SIG-M5 treated with dmso at 0.1 percent for 504 hours (cell line): ENCODE measurements around the gene CAMTA1.

Experiments used
- DNase-seq: peaks from one replicate; lab custom pipeline; 2025; ENCODE audit not compliant: unreplicated experiment; lab: John Stamatoyannopoulos, UW

The CAMTA1 gene

DNA sequence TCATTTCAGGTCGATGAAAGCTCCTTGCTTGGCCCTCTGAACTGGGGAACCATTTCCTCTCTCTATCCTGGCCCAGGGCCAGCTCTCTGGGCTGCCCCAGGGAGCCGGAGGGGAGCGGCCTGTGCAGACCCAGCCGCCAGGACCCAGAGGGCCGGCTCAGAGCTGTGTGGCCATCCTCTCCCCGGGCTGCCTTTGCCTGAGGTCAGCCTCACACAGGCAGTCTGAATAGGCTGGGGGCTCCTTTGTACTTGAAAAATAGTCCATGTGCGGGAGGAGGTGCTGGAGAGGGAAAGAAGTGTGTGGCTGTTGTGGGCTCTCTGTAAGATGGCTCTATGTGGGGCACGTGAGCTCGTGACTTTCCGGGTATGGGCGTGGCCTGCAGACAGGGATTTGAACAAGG, 710.7 kb downstream of the CAMTA1 start:
- DNase-seq: no peak

DNA sequence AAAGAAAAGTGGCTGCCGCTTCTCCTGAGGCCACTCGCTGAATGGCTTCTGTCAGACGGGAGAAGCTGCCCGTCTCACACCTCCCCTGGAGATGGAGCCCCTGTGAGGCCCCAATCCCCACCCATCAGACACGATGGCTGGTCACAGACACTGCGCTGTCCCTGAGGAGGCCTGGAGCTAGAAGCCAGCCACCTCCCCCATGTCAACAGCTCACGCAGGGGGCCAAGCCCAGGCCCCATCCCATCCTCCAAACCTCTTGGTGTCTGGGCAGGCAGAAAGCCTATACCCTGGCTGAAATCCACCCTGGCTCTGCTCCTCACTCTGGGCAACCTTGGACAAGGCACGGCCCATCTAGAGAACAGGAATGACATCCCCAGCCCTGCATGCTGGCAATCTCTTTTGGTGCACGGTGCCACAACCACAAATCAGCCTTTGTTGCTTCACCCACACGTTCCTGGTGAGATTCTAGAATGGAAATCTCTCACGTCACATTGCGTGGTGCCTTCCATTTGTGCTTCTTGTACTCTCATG, 711.9 kb downstream of the CAMTA1 start:
- DNase-seq: no peak

DNA sequence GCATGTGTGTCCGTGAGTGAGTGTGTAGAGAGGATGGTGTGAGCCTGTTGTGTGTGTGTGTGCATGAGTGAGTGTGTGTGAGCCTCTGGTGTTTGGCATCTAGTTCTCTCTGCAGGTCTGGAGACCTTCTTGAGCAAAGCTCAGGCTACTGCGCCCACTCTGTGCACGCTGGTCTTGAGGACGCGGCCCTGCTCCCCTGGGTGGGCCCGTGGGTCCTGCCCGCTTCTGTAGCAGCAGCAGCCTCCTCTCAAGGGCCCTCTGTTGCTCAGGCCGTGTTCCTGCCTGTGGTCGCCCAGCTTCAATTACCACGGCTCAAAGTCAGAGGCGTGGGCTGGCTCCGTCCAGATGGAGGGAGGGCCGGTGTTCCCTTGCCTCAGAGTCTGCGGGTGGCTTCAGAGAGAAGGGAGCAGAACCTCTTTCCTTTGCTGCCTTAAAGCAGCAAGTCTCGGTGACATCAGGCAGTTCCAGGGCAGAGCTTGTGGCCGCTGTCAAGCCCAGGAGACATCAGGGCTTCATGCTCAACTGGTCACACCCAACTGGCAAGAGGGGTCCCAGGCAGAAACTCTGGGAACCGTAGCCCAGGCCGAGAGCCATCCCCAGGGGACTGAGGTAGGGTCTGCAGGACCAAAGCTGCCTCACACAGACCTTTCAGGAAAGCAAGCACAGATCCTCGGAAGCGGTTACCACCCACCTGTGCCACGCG, 715.3 kb downstream of the CAMTA1 start:
- DNase-seq: no peak

DNA sequence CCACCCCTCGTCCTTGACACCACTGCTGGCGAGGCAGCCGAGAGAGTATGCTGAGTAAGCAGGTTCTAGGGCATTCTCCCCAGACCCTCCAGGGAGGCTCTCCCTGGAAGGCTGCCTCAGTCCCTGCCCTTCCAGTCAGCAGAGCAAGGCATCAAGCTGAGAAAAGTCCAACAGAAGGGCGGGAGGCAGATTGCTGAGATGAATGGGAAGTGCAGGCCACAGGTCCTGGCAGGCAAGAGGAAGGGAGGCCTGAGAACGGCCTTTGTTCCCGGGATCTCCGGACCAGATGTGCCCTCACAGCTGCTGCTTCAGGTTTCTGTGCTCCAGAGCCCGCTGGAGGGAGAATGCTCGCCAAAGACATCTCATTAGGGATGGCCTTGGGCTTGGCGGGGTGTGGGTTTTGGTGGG, 715.8 kb downstream of the CAMTA1 start:
- no peak for DNase-seq

DNA sequence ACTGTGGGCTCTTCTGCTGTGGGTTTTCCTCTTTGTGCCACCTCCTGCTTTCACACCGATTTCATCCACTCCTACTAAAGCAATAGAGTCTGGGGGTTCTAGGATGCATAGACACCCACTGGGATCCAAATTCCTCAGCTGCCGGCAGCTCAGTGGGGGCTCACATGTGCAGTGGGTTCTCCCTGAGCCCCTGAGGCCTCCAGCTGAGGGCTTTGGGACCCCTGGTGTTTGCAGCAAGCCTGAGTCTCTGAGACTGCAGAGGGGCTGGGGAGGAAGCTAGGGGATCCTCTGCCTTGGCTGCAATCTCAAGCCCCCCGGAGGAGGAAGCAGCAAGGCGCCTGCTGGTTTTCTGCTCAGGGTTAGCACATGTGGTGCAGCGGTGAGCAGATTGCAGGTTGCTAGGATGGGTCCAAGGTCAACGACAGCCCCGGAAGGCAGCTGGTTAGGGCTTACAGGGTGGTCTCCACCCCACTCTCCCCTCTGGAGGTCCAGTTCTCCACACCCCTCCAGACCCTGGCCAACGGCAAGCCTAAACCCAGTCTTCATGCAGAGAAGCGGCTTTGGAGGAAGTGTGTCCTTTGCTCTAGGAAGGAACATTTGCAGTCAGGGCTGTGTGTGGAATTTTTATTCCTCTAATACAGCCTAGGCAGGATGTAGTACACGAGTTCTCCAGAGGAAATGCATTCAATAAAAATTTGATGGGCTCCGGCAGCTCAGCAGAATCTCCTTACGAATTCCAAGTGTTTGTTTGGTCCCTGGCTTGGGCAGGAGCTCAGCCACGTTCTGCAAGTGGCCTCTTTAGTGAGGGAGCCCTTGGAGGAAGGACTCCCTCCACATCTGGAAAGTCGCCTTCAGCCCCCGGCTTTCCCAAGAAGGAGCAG, 716.7 kb downstream of the CAMTA1 start:
- DNase-seq: no peak

DNA sequence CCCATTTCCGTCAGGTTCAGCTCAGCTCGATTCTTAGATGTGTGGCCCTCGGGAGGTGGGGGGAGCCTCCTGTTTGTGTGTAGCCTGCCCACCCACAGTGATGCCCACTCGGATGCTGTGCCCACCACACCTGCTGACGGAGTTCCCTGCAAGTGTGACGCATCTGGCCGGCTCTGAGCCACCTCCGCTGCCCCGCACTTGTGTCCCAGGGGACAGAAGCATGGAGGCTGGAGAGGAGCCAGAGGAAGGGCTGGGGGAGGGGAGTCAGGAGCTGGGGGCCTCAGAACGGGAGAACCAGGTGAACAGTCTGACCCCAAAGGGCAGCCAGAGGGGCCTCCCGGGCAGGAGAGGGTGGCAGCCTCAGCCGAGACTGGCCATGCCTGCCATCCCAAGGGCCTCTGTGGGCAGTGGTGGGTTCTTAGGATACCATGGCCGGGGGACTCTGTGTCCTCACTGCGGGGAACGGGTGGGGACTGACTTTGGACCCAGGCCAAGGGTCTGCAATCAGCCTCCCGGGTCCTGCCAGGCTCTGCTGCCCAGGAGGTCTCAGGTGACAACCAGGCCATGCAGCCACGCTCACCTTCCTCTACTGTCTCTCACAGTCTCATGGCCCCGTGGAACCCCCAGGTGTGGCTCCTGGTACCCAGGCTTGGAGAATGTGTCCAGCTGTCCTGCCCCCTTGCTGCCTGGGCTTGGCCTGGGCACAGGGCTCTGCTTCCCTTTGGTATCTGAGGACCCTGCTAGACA, 718.6 kb downstream of the CAMTA1 start:
- no peak for DNase-seq

DNA sequence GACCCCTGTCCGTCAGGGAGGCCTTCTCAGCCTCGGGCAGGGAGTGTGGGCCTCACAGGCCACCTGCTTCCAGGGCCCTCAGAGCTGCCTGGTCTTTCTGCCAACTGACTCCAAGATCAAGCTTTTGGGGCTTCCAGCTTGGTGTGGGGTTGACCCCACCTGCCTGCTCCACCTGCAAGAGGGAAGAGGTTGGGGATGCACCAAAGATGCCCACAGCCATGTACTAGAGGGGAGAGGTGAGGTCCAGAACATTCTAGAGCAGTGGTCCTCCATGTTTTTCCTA, 719.1 kb downstream of the CAMTA1 start:
- no peak for DNase-seq

DNA sequence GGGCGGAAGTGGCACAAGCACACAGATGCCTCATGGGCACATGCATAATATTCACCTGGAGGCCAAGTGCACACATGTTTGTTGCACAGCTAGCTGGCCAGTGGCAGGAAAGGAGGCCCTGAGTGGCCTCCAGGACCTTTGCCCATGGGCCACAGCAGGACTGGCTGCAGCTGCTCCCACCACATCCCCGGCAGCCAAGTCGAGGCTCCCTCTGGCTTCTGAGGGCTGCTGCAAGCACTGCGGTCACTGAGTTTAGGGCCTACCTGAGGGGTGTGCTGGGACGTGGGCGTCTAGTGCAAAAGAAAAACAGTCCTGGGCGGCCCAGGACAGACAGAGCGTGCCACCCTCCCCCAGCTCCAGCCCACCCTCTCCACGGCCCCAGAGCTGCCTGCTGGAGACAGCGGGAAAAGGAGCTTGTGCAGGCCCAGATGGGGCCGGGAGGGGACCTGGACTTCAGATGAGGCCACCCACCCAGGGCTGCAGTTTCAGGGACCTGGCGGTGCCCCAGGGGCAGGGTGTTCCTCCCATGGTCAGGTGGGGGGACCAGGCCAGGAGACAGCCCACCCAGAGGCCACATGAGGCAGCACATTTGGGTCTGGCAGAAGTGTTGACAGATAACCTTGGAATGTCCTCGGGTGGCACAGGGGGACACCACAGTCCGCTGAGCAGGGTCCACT, 720.0 kb downstream of the CAMTA1 start:
- no peak for DNase-seq

DNA sequence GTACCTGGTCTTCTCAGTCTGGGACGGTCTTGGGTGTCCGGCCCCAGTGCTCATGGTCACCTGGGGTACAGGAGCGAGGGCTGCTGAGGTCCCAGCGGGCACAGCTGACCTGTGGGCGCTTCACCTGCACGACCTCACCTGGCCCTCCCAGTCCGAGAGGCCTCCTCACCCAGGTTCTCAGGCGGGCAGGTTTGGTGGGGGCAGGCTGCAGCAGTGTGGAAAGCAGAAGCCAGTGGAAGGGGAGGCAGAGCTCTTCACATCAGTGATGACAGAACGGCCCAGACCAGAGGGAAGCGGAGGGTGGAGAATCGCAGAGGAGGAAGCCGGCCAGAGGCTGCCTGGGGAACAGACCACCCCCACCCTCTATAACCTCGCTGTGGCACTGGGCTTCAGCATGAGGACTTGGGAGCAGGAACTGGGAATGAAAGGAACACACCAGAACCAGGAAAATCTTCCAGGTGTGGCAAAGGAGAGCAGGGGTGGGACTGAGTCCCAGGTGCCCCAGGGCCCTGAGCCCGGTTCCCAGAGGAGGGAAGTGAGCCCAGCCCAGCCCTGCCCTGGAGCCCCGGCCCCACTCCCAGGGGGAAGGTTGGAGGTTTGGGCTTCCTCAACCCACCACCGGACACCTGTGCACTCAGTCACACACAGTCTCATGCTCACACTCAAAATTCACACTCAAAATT, 720.7 kb downstream of the CAMTA1 start:
- no peak for DNase-seq

DNA sequence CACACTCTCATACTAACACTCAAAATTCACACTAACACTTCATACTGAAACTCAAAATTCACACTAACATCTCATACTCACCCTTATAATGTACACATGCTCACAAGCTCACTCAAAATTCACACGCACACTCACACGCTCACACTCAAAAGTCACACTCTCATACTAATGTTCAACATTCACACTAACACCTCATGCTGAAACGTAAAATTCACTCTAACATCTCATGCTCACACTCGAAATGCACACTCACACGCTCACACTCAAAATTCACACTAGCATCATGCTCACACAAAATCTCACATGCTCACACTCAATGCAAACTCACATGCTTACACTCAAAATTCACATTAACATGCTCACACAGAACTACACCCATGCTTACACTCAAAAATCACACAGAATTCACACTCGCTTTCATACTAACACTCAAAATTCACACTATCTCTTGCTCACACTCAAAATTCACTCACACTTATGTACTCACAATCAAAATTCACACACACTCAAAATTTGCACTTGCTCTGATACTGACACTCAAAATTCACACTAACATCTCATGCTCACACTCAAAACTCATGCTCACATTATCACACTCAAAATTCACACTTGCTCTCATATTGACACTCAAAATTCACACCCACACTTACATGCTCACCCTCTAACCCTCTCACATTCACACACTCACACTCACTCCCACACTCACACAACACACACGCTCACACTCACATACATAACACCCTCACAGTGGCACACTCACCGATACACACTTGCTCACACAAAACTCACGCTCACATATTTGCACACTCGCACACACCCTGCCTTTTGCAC, 721.4 kb downstream of the CAMTA1 start:
- no peak for DNase-seq

DNA sequence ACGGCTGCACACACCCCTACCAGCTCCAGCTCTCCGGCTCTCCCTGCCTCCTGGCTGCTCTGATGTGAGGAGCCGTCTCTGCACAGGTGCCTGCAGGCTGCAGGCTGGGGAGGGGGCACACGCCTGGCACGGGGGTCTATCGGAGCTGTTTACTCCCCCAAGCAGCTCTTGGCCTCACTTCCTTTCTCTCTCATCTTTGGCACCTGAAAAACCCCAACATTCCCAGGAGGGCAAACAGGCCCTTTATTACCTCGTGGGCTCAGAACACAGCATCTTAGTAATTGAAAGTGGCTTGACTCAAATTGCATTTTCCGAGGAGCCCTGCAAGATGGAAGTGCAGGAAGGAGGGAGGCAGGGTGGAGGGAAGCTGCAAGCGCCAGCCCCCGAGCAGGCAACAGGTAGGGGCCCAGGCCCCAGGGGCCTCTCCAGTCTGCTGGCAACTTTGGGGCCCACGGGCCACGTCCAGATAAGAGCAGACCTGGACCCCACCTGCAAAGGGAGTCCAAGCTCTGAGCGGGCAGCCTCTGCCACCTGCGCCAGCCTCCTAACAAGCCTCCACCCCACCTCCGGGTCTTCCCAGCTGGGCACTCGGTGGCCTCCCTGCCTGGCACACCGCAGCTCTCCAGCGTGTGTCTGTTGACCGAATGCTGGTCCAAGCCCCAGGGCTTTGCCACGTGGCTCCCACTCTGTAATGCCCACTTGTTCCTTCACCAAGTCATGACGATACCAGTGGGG, 722.2 kb downstream of the CAMTA1 start:
- DNase-seq: no peak

DNA sequence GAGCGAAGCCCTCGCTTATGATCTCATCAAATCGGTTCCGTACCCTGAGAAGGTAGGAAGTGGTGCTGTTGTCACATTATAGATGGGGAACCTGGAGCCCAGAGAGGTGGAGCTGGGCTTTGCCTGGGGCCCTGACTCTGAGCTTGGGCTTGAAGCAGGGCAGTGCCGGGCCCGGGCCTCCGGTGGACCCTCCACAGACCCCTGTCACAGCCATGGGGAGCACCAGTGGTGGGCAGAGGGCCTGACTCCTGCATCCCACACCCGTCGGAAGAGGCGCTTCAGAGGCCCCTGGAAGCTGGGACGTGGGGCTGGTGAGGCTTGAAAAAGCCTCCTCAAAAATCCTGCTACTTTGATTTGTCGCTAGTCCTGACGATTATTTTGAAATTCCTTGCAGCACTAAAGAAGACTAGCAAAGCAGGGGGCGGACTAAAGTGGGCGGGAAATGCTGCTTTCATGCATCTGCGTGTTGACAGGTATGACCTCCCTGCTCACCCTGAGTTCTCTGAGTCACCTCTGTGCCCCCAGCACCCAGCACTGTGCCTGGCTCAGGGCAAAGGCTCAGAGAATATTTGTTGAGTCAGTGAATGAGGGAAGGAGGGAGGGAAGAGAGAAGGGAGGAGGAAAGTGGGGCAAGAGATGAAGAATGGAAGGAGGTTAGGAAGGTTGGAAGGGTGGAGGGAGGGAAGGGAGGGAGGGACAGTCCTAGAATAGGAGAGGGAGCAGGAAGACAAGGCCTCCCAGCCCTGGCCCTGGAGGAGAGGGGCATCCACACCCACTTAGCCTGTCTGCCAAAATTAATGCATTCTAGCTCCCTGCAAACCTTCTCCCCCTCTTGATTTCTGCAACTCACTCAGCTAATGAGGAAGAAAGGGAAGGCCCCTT, 723.0 kb downstream of the CAMTA1 start:
- no peak for DNase-seq

DNA sequence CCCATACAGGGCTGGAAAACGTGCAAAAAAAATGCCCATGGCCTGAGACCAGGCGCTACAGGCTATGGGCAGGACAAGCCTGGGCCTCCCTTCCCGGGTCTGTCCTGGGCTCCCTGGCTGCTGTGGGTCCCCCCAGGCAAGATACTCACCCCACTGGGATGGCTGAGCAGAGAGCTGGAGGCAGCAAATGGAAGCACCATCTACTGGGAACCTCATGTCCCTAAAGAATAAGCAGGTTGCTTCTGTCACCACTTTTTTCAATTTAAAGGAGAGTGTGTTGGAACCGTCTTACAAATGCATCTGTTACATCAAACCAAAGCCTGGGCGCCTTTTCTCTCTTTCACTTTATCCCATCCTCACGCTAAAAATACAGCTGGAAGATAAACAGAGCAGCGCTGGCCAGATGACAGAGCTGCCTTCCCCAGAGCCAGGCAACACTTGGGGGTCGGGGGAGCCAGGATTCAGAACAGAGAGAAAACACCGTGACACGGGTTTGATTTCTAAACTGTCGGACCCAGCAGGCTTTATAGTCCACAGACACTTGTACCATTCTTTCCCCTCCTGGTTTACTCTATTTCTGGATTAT, 723.8 kb downstream of the CAMTA1 start:
- DNase-seq: no peak

DNA sequence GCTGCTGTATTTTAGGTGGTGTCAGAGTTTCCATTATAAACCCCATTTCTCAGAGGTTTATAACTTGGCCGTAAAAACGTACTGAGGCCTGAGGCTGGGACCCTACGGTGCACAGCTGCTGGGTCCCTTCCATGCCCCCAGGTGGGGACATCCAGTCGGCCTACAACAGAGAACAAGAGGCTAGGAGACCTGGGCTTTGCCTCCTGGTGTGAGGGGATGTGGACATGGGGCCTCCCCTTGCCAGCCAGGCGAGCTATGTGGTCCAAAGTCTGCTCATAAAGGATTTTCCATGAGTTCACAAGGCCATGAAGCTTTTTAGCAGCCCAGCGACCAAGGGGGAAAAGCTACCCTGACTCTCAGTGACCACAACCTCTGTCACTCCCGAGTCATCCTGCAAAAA, 724.3 kb downstream of the CAMTA1 start:
- DNase-seq: no peak

DNA sequence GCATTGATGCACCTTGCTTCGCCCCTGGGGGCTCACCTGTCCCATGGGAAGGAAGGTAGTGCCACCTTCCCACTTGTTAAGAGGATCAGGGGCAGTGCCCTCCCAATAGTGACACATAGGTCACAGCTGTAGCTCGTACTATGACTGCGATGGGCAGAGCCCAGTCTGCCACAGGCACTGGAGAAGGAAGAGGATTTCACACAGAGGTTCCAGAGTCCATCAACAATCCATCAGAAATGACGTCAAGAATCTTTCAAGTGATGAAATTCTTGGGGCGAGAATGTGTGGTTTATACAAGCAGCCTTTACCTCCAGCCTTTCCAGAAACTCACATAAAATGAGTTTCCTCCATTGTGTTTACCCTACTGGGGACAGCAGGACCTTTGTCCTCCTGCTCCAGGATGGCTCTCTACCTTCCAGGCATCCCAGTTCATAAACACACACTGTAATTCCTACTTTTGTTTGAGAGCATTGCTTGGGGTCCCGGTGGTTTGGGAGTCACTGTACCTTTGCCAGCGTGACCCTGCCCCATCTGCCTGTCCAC, 725.2 kb downstream of the CAMTA1 start:
- no peak for DNase-seq

DNA sequence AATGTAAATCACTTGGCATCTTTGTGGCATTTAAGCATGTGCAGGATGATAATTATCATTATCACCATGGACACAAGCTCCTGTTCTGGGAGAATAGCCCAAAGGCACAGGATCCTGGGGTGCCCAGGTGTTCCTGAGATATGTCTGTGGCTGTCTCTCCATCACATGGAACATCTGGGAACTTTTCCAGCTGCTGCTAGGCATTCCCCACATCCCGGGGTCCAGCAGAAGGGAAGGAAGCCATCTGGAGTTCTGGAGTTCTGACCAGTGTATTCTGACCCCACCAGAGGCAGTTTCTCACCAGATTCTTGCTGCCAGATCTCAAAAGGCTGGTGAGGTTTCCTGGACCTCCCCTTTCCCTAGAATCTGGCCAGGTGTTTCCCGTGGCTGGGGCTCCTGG, 726.1 kb downstream of the CAMTA1 start:
- no peak for DNase-seq

DNA sequence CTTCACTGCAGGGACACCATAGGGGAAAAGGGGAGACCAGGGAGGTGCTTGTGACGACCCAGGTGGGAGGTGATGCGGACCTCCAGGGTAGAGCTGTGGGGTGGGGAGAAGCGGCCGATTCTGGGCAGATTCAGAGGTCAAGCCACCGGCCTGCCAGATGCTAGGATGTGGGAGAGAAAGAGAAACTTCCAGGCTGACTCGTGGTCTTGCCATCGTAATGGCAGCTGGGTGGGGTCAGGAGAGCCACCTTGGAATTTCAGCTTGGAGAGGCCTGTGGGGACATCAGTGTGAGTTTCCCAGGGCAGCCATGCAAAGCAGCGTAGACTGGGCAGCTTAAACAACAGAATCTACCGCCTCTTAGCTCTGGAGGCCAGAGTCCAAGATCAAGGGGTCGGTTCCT, 727.8 kb downstream of the CAMTA1 start:
- no peak for DNase-seq
